Measurements from ENCODE around the gene NDC80.

DNA sequence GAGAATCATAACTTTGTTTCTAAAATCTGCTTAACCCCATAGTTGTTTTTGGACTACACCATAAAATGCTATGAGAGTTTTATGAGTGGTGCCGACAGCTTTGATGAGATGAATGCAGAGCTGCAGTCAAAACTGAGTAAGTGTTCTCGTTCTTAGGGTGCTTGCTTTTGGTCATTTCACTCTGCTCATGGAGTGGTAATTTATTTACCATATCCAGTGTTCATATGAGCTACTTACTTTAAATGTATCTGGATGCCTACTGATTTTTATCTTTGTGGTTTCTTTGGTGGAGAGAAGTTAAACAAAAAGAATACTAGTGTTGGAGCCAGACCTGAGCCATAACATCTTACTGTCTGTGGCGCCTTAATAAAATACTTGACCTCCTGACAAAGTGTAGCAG lies 16.4 kb downstream of the NDC80 start:
- TF ChIP-seq, protein P1, sequence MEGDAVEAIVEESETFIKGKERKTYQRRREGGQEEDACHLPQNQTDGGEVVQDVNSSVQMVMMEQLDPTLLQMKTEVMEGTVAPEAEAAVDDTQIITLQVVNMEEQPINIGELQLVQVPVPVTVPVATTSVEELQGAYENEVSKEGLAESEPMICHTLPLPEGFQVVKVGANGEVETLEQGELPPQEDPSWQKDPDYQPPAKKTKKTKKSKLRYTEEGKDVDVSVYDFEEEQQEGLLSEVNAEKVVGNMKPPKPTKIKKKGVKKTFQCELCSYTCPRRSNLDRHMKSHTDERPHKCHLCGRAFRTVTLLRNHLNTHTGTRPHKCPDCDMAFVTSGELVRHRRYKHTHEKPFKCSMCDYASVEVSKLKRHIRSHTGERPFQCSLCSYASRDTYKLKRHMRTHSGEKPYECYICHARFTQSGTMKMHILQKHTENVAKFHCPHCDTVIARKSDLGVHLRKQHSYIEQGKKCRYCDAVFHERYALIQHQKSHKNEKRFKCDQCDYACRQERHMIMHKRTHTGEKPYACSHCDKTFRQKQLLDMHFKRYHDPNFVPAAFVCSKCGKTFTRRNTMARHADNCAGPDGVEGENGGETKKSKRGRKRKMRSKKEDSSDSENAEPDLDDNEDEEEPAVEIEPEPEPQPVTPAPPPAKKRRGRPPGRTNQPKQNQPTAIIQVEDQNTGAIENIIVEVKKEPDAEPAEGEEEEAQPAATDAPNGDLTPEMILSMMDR (IDR thresholded peaks at IDR 0.05): no peak
- TF ChIP-seq POLR2A (IDR thresholded peaks at IDR 0.05): no peak

Data from testis (tissue), 2 donors.